Activated CD4-positive, alpha-beta T cell treated with anti-CD3 and anti-CD28 coated beads for 36 hours (primary cell): Measurements from ENCODE around the gene TENM4. TPM values are rescaled to one million over a fixed set of nuclear protein-coding genes. Genes with fewer than 3 reads are reported as not detected.

ENCODE experiments used
- ATAC-seq: fragments of 200-7000 bp; cut with Tn5 transposase; one replicate; pipeline ENCODE4 v1.10.0; 2021; ENCODE audit warnings: mild to moderate bottlenecking, moderate library complexity
- CTCF ChIA-PET: fragments of 350-600 bp; sonication (Branson Sonifier 250); formaldehyde crosslinking; loops from one replicate; lab custom pipeline; 2021; ENCODE audit warnings: antibody characterized with exemption; lab: Charles Lee
- POLR2A ChIA-PET: fragments of 350-600 bp; sonication (Branson Sonifier 250); formaldehyde crosslinking; loops from one replicate; lab custom pipeline; 2021; ENCODE audit warnings: antibody characterized with exemption, inconsistent platforms; lab: Charles Lee
- DNase-seq: peaks from one replicate; pipeline ENCODE4 v3.0.0-alpha.2; 2020
- H3K27ac Mint-ChIP-seq: one replicate; pipeline ENCODE4 v1.8.0; 2021; ENCODE audit warnings: mixed read lengths
- H3K27me3 Mint-ChIP-seq: one replicate; pipeline ENCODE4 v1.8.0; 2021; ENCODE audit warnings: mixed read lengths
- H3K36me3 Mint-ChIP-seq: one replicate; pipeline ENCODE4 v1.8.0; 2021; ENCODE audit warnings: low read depth, mixed read lengths
- H3K4me1 Mint-ChIP-seq: one replicate; pipeline ENCODE4 v1.8.0; 2021; ENCODE audit warnings: mixed read lengths
- H3K4me3 Mint-ChIP-seq: one replicate; pipeline ENCODE4 v1.8.0; 2021; ENCODE audit warnings: mild to moderate bottlenecking, moderate library complexity, mixed read lengths
- H3K9me3 Mint-ChIP-seq: one replicate; pipeline ENCODE4 v1.8.0; 2021; ENCODE audit warnings: low read depth, mixed read lengths
- intact Hi-C, 2 experiments: fragments of 100-400 bp; cut with DNase I in 1 of 2; cut with micrococcal nuclease in 1 of 2; formaldehyde crosslinking; loops; one replicate each; pipeline versions ENCODE4 v1.14.2 to v1.15.1; 2022 to 2024; cut with DNase I, micrococcal nuclease
- total RNA-seq, 2 experiments: library from RNA; stranded (reverse); gene quantifications; one replicate each; pipeline ENCODE4 v1.2.3, GENCODE V29; 2021

TENM4 gene
- total RNA-seq, 2 experiments from 2014 or later = not detected

- Mint-ChIP-seq H3K4me1 (no peaks in the 10 kb centered on the region), H3K9me3 (no peaks in the 10 kb centered on the region), H3K36me3 (no peaks in the 10 kb centered on the region), H3K27me3 (peaks cover 4% of the 10 kb centered on the region), H3K4me3 (no peak overlapping the region), H3K27ac (no peak overlapping the region)
- ATAC-seq (no peak), DNase-seq (no peak)
- POLR2A ChIA-PET = no interaction called here
- CTCF ChIA-PET = no interaction called here
- intact Hi-C loops = no loop called here
These were observed 509.9 kb downstream of the TENM4 start for GRCh38 chr11:78930810-78931523.

DNA sequence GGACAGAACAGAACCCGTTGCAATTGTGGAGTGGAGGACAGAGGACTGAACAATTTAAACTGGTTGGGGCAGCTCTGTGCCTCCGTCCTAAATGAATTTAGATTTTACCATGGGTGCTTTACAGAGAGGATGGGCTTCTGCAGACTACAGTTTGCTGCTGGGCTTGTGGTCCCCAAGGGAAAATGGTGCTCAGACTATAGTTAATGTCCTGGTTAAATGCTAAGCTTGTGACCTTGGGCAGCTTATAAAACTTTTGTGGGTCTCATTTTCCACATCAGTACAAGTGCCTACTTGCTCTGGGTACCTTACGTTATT lies 511.0 kb downstream of the TENM4 start:
- H3K27me3 Mint-ChIP-seq = peaks cover 8% of the 10 kb centered on the region
- intact Hi-C loops = no loop called here
- no peak overlapping the region for H3K27ac Mint-ChIP-seq
- H3K4me1 Mint-ChIP-seq = no peaks in the 10 kb centered on the region
- no peaks in the 10 kb centered on the region for H3K9me3 Mint-ChIP-seq
- no peak overlapping the region for H3K4me3 Mint-ChIP-seq
- POLR2A ChIA-PET = no interaction called here
- no peak for DNase-seq
- CTCF ChIA-PET = interaction anchor here (0.8 kb wide), 1 partner anchor 200 kb away, joined by 3 read pairs; no protein-coding TSS in a partner anchor
- ATAC-seq = no peak
- no peaks in the 10 kb centered on the region for H3K36me3 Mint-ChIP-seq

DNA sequence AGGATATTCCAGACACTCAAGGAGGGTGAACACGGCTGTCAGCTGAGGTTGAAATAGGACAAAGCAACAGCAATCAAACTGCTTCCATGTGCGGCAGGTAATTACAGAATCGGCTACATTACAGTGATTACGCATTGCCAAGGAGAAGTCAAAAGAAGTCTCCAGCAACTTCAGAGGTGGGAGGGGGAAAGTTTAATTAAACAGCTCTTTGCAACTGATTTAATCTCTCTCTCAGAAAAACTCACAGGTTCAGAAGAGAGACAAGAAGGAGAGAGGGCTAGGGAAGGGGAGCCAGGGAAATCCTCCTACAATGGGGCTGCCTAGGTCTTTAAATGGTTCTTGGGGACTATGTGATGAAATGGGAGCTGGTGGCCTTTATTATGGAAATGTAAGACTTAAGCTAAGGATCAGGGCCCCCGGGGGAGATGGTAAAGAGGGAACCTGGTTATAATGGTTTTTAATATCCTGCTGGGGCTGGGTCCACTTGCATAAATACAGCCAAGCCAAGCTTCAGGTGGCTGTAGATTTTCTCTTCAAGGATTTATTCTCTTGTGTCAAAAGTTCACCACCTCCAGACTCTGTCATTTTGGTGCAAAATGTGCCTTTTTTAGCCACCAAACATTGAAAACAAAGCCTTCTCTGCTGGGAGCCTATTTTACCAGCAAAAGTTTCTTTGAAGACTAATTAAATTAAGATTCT lies 511.5 kb downstream of the TENM4 start:
- CTCF ChIA-PET = interaction anchor here (0.8 kb wide), 1 partner anchor 200 kb away, joined by 3 read pairs; no protein-coding TSS in a partner anchor
- Mint-ChIP-seq H3K4me3 (no peak overlapping the region), H3K9me3 (no peaks in the 10 kb centered on the region), H3K27me3 (peaks cover 8% of the 10 kb centered on the region), H3K36me3 (no peaks in the 10 kb centered on the region), H3K4me1 (no peaks in the 10 kb centered on the region), H3K27ac (no peak overlapping the region)
- POLR2A ChIA-PET = no interaction called here
- intact Hi-C loops = no loop called here
- DNase-seq (no peak), ATAC-seq (no peak)

GRCh38 chr11:78927511-78927910 lies 513.3 kb downstream of the TENM4 start:
- Mint-ChIP-seq H3K27ac (no peak overlapping the region), H3K4me1 (no peaks in the 10 kb centered on the region), H3K9me3 (no peaks in the 10 kb centered on the region), H3K27me3 (peaks cover 12% of the 10 kb centered on the region), H3K36me3 (no peaks in the 10 kb centered on the region), H3K4me3 (no peak overlapping the region)
- ATAC-seq (no peak), DNase-seq (no peak)
- intact Hi-C loops = no loop called here
- CTCF ChIA-PET = no interaction called here
- POLR2A ChIA-PET = no interaction called here

DNA sequence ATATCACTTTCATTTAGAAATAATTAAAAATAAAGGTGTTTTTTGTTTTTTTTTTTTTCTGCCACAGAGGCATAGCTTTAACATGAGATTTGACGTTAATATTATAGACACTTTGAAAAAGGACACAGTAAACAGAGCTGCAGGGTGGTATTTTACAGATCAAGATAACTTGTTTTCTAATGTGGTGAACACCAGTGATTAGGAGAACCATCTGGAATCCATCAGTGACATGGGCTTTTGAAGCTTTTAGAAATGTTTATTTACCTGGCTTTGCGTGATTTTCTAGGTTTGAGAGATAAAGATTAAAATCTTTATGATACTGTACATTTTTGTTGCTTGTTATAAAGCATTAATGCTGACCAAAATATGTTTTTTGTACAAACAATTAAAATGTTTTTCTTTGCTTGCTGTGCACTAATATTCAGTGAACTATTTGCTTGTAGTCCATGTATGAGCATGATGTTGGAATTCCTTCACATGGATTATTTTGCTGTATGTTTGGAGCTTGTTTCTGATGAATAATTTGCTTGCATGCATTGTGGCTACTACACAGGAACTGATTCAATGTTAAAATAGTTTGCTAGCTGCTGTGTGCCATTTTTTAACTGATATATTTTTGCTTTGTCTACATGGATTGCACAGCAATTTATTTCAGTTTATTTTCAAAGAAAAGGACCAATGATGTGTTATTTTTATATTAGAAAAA lies 514.0 kb downstream of the TENM4 start:
- Mint-ChIP-seq H3K27me3 (peaks cover 14% of the 10 kb centered on the region), H3K9me3 (no peaks in the 10 kb centered on the region), H3K4me1 (no peaks in the 10 kb centered on the region), H3K4me3 (no peak overlapping the region), H3K27ac (no peak overlapping the region), H3K36me3 (no peaks in the 10 kb centered on the region)
- DNase-seq = no peak
- ATAC-seq = no peak
- ChIA-PET CTCF (no interaction called here), POLR2A (no interaction called here)
- intact Hi-C loops = no loop called here

DNA sequence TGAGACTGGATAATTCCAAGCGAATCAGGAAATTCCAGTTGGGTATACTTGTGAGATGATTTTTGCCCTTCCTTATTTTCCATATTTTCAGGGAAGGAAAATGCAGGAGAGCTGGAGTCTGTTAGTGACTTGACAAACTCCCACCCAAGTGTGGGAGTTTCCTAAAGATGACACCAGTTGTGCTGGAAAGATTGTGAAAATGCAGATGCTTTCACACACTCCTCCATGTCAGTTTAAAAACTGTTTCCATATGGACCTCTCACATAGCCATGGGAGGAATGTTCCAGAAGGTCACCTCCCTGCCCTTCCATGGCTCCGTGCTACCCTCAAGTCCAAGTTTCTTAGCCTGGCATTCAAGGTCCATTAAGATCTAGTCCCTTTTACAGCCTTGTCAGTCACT lies 515.4 kb downstream of the TENM4 start:
- POLR2A ChIA-PET = no interaction called here
- CTCF ChIA-PET = no interaction called here
- ATAC-seq (no peak), DNase-seq (no peak)
- H3K4me3 Mint-ChIP-seq = no peak overlapping the region
- no peaks in the 10 kb centered on the region for H3K4me1 Mint-ChIP-seq
- intact Hi-C loops = no loop called here
- H3K36me3 Mint-ChIP-seq = no peaks in the 10 kb centered on the region
- H3K27ac Mint-ChIP-seq = no peak overlapping the region
- H3K27me3 Mint-ChIP-seq = peaks cover 14% of the 10 kb centered on the region
- no peaks in the 10 kb centered on the region for H3K9me3 Mint-ChIP-seq

- Mint-ChIP-seq H3K4me3 (no peak overlapping the region), H3K27me3 (peaks cover 14% of the 10 kb centered on the region), H3K4me1 (no peaks in the 10 kb centered on the region), H3K9me3 (no peaks in the 10 kb centered on the region), H3K27ac (no peak overlapping the region), H3K36me3 (no peaks in the 10 kb centered on the region)
- CTCF ChIA-PET = no interaction called here
- DNase-seq (no peak), ATAC-seq (no peak)
- POLR2A ChIA-PET = no interaction called here
- intact Hi-C loops = no loop called here
These were observed 517.8 kb downstream of the TENM4 start for GRCh38 chr11:78922859-78923625.

- peaks cover 12% of the 10 kb centered on the region for H3K27me3 Mint-ChIP-seq
- no peak for ATAC-seq
- POLR2A ChIA-PET = no interaction called here
- CTCF ChIA-PET = no interaction called here
- H3K9me3 Mint-ChIP-seq = no peaks in the 10 kb centered on the region
- no peaks in the 10 kb centered on the region for H3K4me1 Mint-ChIP-seq
- H3K27ac Mint-ChIP-seq = no peak overlapping the region
- DNase-seq = no peak
- intact Hi-C loops = no loop called here
- H3K36me3 Mint-ChIP-seq = no peaks in the 10 kb centered on the region
- H3K4me3 Mint-ChIP-seq = no peak overlapping the region
These were observed 519.3 kb downstream of the TENM4 start for GRCh38 chr11:78921509-78921908.

DNA sequence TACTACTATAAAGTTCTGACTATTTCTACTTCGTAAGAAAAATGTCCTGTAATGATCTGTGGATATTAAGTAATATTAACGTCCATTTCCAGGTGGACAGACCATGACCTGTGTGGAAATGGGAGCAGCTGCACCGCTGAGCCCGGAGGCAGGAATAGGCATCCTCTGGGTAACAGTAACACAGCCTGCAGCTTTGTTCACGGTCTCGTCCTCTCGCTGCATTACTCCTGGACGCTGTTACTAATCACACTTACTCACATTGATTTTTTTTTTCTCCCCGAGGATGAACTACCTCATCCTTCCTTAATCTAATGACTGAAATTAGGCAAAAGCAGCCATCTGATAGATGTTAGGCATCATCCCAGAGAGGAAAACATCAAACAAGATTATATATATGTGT lies 520.5 kb downstream of the TENM4 start:
- Mint-ChIP-seq H3K36me3 (no peaks in the 10 kb centered on the region), H3K4me1 (no peaks in the 10 kb centered on the region), H3K4me3 (no peak overlapping the region), H3K27me3 (peaks cover 10% of the 10 kb centered on the region), H3K9me3 (no peaks in the 10 kb centered on the region), H3K27ac (no peak overlapping the region)
- ATAC-seq = no peak
- ChIA-PET POLR2A (no interaction called here), CTCF (no interaction called here)
- intact Hi-C loops = no loop called here
- DNase-seq = no peak

DNA sequence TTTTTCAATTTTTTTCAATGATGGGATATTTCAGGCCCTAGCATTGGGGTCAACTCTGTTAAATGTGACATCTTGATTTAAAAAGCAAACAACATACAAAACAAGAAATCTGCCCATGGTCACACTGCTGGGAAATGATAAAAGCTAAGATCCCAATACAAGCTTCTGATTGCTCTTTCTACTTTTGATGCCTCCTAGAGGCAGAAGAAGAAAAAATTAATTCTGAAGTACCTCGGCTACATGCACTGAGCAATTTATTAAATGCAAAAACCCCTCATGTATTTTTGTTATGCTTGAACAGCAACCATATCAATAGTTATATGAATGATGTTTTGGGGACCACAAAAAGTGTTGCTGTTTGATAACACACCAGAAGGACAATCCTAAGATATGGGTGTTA lies 524.1 kb downstream of the TENM4 start:
- intact Hi-C loops = no loop called here
- ChIA-PET CTCF (interaction anchor here (1.0 kb wide), 1 partner anchor 16 kb away, joined by 3 read pairs; no protein-coding TSS in a partner anchor), POLR2A (no interaction called here)
- Mint-ChIP-seq H3K9me3 (no peaks in the 10 kb centered on the region), H3K4me3 (no peak overlapping the region), H3K27me3 (peaks cover 5% of the 10 kb centered on the region), H3K27ac (no peak overlapping the region), H3K36me3 (no peaks in the 10 kb centered on the region), H3K4me1 (no peaks in the 10 kb centered on the region)
- ATAC-seq (no peak), DNase-seq (no peak)

GRCh38 chr11:78914503-78914902 lies 526.3 kb downstream of the TENM4 start:
- DNase-seq (no peak), ATAC-seq (no peak)
- intact Hi-C loops = no loop called here
- H3K4me3 Mint-ChIP-seq = no peak overlapping the region
- POLR2A ChIA-PET = no interaction called here
- no peaks in the 10 kb centered on the region for H3K4me1 Mint-ChIP-seq
- no peaks in the 10 kb centered on the region for H3K9me3 Mint-ChIP-seq
- no peaks in the 10 kb centered on the region for H3K36me3 Mint-ChIP-seq
- CTCF ChIA-PET = no interaction called here
- H3K27me3 Mint-ChIP-seq = peaks cover 3% of the 10 kb centered on the region
- no peak overlapping the region for H3K27ac Mint-ChIP-seq
